Tibial nerve (tissue), 4 donors: Measurements from ENCODE around the gene LCN1. TPM values are rescaled to one million over a fixed set of nuclear protein-coding genes. Genes with fewer than 3 reads are reported as not detected.

ENCODE experiments used
- DNase-seq, 2 donors: peaks; one replicate each; pipeline ENCODE4 v3.0.0-alpha.2; 2019; ENCODE audit warnings: low spot score in 2 of 2
- H3K27ac ChIP-seq, 4 donors: fragments of 200-600 bp; sonication (generic) in 3 of 4; one replicate each; pipeline ENCODE4 v1.5.1; 2017 to 2019; ENCODE audit warnings: mild to moderate bottlenecking in 1 of 4
- H3K27me3 ChIP-seq, 2 donors: fragments of 200-600 bp; sonication (generic) in 1 of 2; one replicate each; pipeline versions ENCODE4 v1.5.1 to v1.6.0; 2017 to 2019
- H3K36me3 ChIP-seq, 3 donors: fragments of 200-600 bp; sonication (generic); one replicate each; pipeline ENCODE4 v1.5.1; 2018 to 2019
- H3K4me1 ChIP-seq, 4 donors: fragments of 200-600 bp; sonication (generic) in 3 of 4; one replicate each; pipeline ENCODE4 v1.5.1; 2017 to 2019
- H3K4me3 ChIP-seq, 4 donors: fragments of 200-600 bp; sonication (generic) in 3 of 4; one replicate each; pipeline ENCODE4 v1.5.1; 2017 to 2019; ENCODE audit warnings: mild to moderate bottlenecking in 1 of 4, moderate library complexity in 1 of 4
- H3K9me3 ChIP-seq, 4 donors: fragments of 200-600 bp; sonication (generic) in 3 of 4; one replicate each; pipeline ENCODE4 v1.5.1; 2017 to 2019
- EP300 ChIP-seq, 2 donors: sonication (generic); formaldehyde crosslinking; IDR thresholded peaks; one replicate each; pipeline ENCODE4 v1.6.1; 2017; ENCODE audit warnings: antibody characterized with exemption in 2 of 2, mild to moderate bottlenecking in 1 of 2
- POLR2A ChIP-seq, 2 donors: fragments of 450-650 bp; IDR thresholded peaks; one replicate each; pipeline ENCODE4 v1.6.1; 2017; ENCODE audit warnings: antibody characterized with exemption in 2 of 2, mild to moderate bottlenecking in 2 of 2, moderate library complexity in 2 of 2
- WGBS, 2 donors: methylation state at CpG; one replicate each; pipeline ENCODE4 v1.1.5; 2018; 5-methylcytosine and 5-hydroxymethylcytosine counted together
- total RNA-seq, 4 donors: library from RNA; depleted of rRNA; stranded (reverse); fragments of >200 nt; gene quantifications; one replicate each; pipeline ENCODE4 v1.1.0, GENCODE V29; 2016
- TF ChIP-seq, protein P1 (sequence below), 5 experiments: fragments of 200-600 bp in 3 of 5; fragments of 450-650 bp in 2 of 5; sonication (generic) in 3 of 5; IDR thresholded peaks; one replicate each; pipeline ENCODE4 v1.5.1; 2016 to 2019; ENCODE audit warnings: antibody characterized with exemption in 5 of 5, mild to moderate bottlenecking in 3 of 5, moderate library complexity in 2 of 5

Gene LCN1
- total RNA-seq, 4 donors from 2014 or later: not detected

- no peak for TF ChIP-seq EP300 (IDR thresholded peaks at IDR 0.05)
- no peak for TF ChIP-seq POLR2A (IDR thresholded peaks at IDR 0.05)
- TF ChIP-seq, protein P1, sequence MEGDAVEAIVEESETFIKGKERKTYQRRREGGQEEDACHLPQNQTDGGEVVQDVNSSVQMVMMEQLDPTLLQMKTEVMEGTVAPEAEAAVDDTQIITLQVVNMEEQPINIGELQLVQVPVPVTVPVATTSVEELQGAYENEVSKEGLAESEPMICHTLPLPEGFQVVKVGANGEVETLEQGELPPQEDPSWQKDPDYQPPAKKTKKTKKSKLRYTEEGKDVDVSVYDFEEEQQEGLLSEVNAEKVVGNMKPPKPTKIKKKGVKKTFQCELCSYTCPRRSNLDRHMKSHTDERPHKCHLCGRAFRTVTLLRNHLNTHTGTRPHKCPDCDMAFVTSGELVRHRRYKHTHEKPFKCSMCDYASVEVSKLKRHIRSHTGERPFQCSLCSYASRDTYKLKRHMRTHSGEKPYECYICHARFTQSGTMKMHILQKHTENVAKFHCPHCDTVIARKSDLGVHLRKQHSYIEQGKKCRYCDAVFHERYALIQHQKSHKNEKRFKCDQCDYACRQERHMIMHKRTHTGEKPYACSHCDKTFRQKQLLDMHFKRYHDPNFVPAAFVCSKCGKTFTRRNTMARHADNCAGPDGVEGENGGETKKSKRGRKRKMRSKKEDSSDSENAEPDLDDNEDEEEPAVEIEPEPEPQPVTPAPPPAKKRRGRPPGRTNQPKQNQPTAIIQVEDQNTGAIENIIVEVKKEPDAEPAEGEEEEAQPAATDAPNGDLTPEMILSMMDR (IDR thresholded peaks at IDR 0.05): no peak
- Histone ChIP-seq H3K27me3 (no peaks in the 10 kb centered on the region), H3K27ac (no peak overlapping the region), H3K9me3 (peaks cover 0 to 10% (median 0%) of the 10 kb centered on the region in 4 donors), H3K4me3 (no peak overlapping the region), H3K4me1 (peaks cover 0 to 34% (median 19%) of the 10 kb centered on the region in 4 donors), H3K36me3 (peaks cover 0 to 41% (median 9%) of the 10 kb centered on the region in 3 donors)
- WGBS, 2 donors: 87 to 89% methylated on average over 40 to 41 of the region's 41 CpGs
- no peak for DNase-seq
Measured at GRCh38 chr9:135503371-135504261, 17.6 kb upstream of the LCN1 start.

- H3K27ac ChIP-seq: no peak overlapping the region
- H3K9me3 ChIP-seq: peaks cover 0 to 19% (median 0%) of the 10 kb centered on the region in 4 donors
- TF ChIP-seq, protein P1 (IDR thresholded peaks at IDR 0.05): peak; percentile 51 to 72 (median 58)
- TF ChIP-seq EP300 (IDR thresholded peaks at IDR 0.05): no peak
- no peak for TF ChIP-seq POLR2A (IDR thresholded peaks at IDR 0.05)
- no peaks in the 10 kb centered on the region for H3K27me3 ChIP-seq
- peak; percentile 40 to 54 for DNase-seq
- peaks cover 0 to 41% (median 9%) of the 10 kb centered on the region in 3 donors for H3K36me3 ChIP-seq
- WGBS, 2 donors: 60 to 69% methylated on average over 13 to 20 of the region's 21 CpGs
- H3K4me3 ChIP-seq: no peak overlapping the region
- peaks cover 0 to 28% (median 13%) of the 10 kb centered on the region in 4 donors for H3K4me1 ChIP-seq
Measured at GRCh38 chr9:135504262-135505243, 16.7 kb upstream of the LCN1 start.

GRCh38 chr9:135505406-135506187 lies 15.6 kb upstream of the LCN1 start:
- H3K27me3 ChIP-seq: no peaks in the 10 kb centered on the region

DNA sequence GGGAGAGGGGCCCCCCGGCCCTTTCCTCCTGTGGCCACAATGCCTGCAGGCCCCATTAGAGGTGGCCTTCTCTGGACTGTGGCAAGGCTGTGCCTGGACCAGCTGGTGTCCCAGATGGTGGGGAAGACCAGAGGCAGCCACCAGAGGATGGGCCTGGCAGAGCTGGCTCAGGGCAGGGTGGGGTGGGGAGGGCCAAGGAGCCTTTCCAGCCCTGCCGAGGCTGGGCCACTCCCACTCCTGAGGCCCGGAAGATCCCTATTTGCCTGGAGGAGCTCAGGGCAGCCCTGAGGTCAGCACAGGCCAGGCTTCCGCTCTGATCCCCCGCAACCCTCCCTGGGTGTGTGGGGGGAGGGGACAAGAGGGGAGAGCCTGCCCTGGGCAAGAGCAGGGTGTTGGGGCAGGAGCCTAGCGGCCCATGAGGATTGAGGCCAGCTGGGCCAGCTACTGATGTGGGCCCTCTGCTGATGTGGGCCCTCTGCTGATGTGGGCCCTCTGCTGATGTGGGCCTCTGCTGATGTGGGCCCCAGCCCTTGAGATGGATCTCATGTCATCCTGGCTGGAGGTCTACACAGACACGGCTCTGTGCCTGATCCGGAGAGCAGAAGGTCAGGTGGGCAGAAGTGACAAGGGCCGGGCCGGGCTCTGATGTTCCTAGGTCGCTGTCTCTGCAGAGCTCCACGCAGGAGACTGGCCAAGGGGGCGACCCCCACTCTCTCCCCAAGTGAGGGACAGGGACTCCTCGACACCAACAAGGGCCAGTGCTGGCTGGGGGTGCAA lies 14.7 kb upstream of the LCN1 start:
- Histone ChIP-seq H3K9me3 (peaks cover 0 to 25% (median 0%) of the 10 kb centered on the region in 4 donors), H3K36me3 (peaks cover 0 to 41% (median 9%) of the 10 kb centered on the region in 3 donors), H3K4me1 (peaks cover 0 to 22% (median 8%) of the 10 kb centered on the region in 4 donors), H3K27ac (no peak overlapping the region), H3K27me3 (no peaks in the 10 kb centered on the region), H3K4me3 (no peak overlapping the region)
- TF ChIP-seq, protein P1 (IDR thresholded peaks at IDR 0.05): no peak
- TF ChIP-seq EP300 (IDR thresholded peaks at IDR 0.05): no peak
- no peak for TF ChIP-seq POLR2A (IDR thresholded peaks at IDR 0.05)
- DNase-seq: no peak
- 47 to 48% methylated on average over 11 to 13 of the region's 14 CpGs for WGBS, 2 donors

More at GRCh38 chr9:135505406-135506187, 15.6 kb upstream of the LCN1 start:
- Histone ChIP-seq H3K4me1 (peaks cover 0 to 26% (median 13%) of the 10 kb centered on the region in 4 donors), H3K36me3 (peaks cover 0 to 41% (median 9%) of the 10 kb centered on the region in 3 donors), H3K27ac (no peak overlapping the region), H3K4me3 (no peak overlapping the region), H3K9me3 (peaks cover 0 to 25% (median 0%) of the 10 kb centered on the region in 4 donors)
- 82 to 86% methylated on average over 11 to 20 of the region's 24 CpGs for WGBS, 2 donors
- DNase-seq: no peak
- TF ChIP-seq, protein P1 (IDR thresholded peaks at IDR 0.05): no peak
- TF ChIP-seq EP300 (IDR thresholded peaks at IDR 0.05): no peak
- no peak for TF ChIP-seq POLR2A (IDR thresholded peaks at IDR 0.05)
